ENCODE results near the gene UTS2R.
"Not testable (repeated sequence)": the region's sequence is repeated elsewhere in the genome, so short reads cannot be mapped to it uniquely, and the experiment has no call there.

UTS2R gene

DNA sequence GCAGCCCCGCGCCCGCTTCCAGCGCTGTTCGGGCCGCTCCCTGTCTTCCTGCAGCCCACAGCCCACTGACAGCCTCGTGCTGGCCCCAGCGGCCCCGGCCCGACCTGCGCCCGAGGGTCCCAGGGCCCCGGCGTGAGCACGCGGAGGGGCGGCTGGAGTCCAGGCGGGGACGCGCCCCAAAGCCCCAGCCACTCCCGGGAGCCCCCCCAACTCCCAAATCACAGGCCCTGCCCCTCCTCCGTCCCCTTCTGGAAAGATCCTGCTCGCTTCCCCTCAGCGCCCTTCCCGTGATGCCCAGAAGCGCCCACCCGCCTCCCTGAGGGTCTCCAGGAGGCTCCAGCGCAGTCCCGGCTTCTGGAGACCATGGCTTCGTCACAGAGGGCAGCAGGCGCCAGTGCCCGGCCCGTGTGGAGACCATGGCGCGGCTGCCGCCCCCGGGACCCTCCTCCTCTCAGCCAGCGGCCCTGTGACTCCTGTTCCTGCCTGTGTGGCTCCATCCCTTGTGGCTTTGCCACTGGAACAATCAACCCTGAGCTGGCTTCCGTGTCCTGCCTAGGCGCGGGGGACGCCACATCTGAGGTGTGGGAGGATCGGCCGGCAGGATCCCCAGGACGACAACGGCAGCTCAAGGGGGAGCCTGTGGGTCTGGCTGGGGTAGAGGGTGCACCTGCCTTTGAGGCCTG, 3.9 kb downstream of the UTS2R start:
- DNase-seq (ENCODE audit: low spot score): no peak

DNA sequence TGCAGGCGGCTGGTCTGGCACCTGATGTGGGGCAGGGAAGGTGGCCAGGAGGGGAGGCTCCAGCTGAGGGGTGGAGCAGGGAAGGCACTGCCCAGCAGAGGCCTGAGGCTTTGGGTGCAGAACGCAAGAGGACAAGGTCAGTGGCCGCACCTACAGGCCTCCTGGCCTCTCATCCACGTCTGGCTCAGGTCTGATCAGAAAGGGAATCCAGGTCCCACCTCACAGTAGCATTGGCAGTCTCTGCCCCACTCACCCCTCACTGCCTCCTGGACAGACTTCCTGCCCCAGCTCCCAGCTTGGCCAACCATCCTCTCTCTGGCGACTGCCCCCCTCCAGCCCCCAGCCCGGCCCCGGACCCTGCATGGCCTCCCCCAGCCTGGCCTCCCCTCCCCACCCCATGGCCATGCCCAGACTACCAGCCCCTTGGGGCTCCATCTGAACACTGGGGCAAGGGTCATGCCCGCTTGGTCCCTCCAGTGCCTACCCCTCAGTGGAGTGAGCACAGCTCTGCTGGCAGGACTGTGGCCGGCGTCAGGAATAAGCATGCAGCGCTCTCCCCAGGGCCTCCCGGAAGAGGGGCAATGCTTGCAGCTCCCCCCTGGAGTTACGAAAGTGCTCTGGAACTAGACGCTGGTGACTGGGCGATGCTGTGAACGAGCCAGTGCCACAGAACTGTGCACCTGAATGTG, 4.6 kb downstream of the UTS2R start:
- TF ChIP-seq, protein P1, sequence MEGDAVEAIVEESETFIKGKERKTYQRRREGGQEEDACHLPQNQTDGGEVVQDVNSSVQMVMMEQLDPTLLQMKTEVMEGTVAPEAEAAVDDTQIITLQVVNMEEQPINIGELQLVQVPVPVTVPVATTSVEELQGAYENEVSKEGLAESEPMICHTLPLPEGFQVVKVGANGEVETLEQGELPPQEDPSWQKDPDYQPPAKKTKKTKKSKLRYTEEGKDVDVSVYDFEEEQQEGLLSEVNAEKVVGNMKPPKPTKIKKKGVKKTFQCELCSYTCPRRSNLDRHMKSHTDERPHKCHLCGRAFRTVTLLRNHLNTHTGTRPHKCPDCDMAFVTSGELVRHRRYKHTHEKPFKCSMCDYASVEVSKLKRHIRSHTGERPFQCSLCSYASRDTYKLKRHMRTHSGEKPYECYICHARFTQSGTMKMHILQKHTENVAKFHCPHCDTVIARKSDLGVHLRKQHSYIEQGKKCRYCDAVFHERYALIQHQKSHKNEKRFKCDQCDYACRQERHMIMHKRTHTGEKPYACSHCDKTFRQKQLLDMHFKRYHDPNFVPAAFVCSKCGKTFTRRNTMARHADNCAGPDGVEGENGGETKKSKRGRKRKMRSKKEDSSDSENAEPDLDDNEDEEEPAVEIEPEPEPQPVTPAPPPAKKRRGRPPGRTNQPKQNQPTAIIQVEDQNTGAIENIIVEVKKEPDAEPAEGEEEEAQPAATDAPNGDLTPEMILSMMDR (IDR thresholded peaks at IDR 0.05; ENCODE audit: extremely low read depth, missing control alignments): no peak
- DNase-seq (ENCODE audit: low spot score): no peak

More for the DNA sequence above, 3.9 kb downstream of the UTS2R start:
- TF ChIP-seq, protein P1 (IDR thresholded peaks at IDR 0.05; ENCODE audit: extremely low read depth, missing control alignments): no peak

DNA sequence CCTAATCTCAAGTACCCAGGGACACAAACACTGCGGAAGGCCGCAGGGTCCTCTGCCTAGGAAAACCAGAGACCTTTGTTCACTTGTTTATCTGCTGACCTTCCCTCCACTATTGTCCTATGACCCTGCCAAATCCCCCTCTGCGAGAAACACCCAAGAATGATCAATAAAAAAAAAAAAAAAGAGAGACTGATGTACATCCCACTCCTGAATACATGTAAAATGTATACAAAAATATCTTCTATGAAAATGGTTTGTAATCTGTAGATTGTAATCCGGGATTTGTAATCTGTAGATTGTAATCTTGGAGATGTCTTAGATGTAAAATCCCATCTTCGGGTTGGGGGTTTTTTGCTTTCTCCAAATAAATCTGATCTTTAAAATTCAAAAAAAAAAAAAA, 5.7 kb downstream of the UTS2R start:
- DNase-seq (ENCODE audit: low spot score): not testable (repeated sequence)

DNA sequence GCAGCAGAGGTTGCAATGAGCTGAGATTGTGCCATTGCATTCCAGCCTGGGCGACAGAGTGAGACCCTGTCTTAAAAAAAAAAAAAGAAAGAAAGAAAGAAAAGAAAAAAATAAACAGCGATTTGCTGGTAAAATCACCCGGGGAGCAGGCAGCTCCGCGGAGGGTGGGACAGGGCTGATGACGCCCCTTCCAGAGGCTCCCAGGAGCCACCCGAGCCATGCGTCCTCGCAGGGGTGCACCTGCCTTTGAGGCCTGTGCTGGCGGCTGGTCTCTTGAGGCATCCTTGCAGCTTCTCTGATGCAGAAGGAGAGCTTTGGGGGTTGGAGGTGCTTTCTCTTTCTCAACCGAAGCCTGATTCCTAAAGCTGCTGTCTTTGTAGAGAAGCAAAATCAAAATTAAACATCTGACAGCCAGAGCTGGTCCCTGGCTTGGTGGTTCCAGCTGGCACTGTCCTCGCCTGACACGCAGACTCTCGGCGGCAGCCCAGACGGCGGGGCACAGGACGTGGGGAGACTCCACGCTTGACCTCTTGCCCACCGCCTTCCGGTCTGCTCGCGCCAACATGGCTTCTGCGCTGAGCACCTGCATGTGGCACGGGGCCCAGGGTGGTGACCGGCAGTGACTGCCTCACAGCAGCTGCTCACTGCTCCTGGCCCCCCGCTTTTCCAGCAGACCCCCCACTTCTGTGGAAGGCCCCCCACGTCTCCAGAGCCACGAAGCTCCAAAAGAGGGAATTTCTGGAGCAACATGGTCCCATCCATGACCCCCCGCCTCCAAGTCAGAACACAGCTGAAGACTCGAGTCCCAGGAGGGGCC, 6.6 kb downstream of the UTS2R start:
- TF ChIP-seq, protein P1 (IDR thresholded peaks at IDR 0.05; ENCODE audit: extremely low read depth, missing control alignments): no peak
- DNase-seq (ENCODE audit: low spot score): no peak

DNA sequence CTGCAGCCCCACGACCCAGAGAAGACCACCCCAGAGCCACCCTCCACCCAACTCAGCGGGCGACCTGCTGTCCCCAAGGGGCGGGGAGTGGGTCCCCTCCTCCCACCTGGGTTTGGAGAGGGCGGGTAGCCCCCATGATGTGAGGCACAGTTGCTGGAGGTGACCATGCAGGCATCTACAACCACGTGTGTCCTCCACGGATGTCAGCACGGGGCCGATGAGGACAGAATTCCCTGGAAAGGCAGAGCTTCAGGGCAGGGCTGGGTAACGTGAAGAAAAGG, 7.1 kb downstream of the UTS2R start:
- DNase-seq (ENCODE audit: low spot score): no peak
- TF ChIP-seq, protein P1 (IDR thresholded peaks at IDR 0.05; ENCODE audit: extremely low read depth, missing control alignments): no peak

DNA sequence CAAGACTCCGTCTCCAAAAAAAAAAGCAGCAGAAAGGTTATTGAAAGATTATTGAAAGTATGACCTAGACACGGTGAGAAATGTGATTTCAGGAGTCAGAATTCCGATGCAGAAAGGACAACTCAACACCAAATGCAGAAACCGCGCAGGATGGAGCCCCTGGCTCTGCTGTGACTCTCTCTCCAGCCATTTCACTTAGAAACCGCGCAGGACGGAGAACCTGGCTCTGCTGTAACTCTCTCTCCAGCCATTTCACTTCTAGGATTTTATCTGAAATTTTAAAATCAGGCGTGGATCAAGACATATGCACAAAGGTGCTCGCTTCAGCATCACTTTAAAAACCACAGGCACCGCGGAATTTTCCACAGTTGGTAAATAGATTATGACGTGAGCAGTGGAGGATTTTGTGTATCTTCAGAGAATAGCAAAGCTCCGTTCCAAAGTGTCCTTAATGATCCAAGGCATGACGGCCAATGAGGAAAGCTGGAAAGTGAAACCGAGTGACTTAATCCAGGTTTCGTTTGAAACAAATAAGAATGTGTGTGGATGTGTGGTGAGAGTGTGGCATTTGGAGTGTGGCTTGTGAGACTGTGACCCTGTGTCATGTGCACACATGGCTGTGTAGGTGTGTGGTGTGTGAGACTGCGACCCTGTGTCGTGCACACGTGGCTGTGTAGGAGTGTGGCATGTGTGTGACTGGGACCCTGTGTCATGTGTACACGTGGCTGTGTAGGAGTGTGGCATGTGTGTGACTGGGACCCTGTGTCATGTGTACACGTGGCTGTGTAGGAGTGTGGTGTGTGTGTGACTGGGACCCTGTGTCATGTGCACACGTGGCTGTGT, 9.5 kb downstream of the UTS2R start:
- no peak for DNase-seq (ENCODE audit: low spot score)
- TF ChIP-seq, protein P1 (IDR thresholded peaks at IDR 0.05; ENCODE audit: extremely low read depth, missing control alignments): no peak

DNA sequence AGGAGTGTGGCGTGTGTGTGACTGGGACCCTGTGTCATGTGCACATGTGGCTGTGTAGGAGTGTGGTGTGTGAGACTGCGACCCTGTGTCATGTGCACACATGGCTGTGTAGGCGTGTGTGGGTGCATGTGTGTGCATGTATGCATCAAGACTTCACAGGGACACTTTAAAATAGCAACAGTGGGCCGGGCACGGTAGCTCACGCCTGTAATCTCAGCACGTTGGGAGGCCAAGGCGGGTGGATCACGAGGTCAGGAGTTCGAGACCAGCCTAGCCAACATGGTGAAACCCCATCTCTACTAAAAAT, 10.1 kb downstream of the UTS2R start:
- DNase-seq (ENCODE audit: low spot score): not testable (repeated sequence)

DNA sequence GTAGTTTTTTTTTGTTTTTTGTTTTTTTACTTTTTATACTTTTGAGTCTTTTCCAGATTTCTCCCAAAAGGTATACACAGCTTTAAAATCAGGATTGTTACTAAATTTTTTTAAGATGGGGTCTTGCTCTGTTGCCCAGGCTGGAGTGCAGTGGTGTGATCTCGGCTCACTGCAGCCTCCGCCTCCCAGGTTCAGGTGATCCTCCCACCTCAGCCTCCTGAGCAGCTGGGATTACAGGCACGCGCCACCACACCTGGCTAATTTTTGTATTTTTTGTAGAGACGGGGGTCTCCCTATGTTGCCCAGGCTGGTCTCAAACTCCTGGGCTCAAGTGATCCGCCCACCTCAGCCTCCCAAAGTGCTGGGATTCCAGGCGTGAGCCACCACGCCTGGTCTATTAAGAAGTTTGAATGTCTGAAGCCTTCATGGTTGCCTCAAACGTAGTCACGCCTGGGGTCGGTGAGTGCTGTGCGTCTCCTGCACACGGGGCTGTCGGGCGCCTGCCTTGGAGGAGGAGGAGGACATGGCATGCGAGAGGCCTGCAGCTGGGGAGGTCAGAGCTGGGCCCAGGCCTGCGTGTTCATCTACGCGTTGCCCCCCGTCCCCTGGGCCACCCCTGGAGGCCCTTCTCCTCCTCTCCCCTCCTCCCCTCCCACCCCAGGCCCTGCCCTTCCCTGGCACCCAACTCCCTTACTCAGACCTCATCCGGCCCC, 10.8 kb downstream of the UTS2R start:
- not testable (repeated sequence) for DNase-seq (ENCODE audit: low spot score)
